Stimulated activated naive CD8-positive, alpha-beta T cell treated with anti-CD3 and anti-CD28 coated beads, Interleukin-15, amount 100 ng/mL, for 72 hours (primary cell): ENCODE measurements around the gene STX12.
"Not testable (repeated sequence)": the region's sequence is repeated elsewhere in the genome, so short reads cannot be mapped to it uniquely, and the experiment has no call there.

ENCODE experiments used
- ATAC-seq: fragments of 150-1000 bp; cut with Tn5 transposase; 2 replicates; pipeline ENCODE4 v1.10.0; 2021; ENCODE audit warnings: mild to moderate bottlenecking, moderate library complexity
- DNase-seq, 2 donors: peaks; one replicate each; pipeline ENCODE4 v3.0.0; 2021 to 2022
- H3K27ac Mint-ChIP-seq, 2 donors: one replicate each; pipeline ENCODE4 v1.8.0; 2022; ENCODE audit warnings: mild to moderate bottlenecking in 2 of 2, mixed read lengths in 2 of 2, moderate library complexity in 2 of 2
- H3K27me3 Mint-ChIP-seq: one replicate; pipeline ENCODE4 v1.8.0; 2022; ENCODE audit warnings: mixed read lengths
- H3K4me1 Mint-ChIP-seq: one replicate; pipeline ENCODE4 v1.8.0; 2022; ENCODE audit warnings: mild to moderate bottlenecking, mixed read lengths
- H3K4me3 Mint-ChIP-seq, 2 donors: one replicate each; pipeline ENCODE4 v1.8.0; 2022; ENCODE audit warnings: mild to moderate bottlenecking in 2 of 2, mixed read lengths in 2 of 2, moderate library complexity in 1 of 2
- H3K9me3 Mint-ChIP-seq, 2 donors: one replicate each; pipeline ENCODE4 v1.8.0; 2022; ENCODE audit warnings: mixed read lengths in 2 of 2

The STX12 gene

GRCh38 chr1:27833470-27833869 is 60.5 kb downstream of the STX12 start:
- Mint-ChIP-seq H3K4me3 (no peak overlapping the region), H3K27ac (no peak overlapping the region), H3K27me3 (no peaks in the 10 kb centered on the region), H3K9me3 (no peaks in the 10 kb centered on the region), H3K4me1 (peaks cover 34% of the 10 kb centered on the region)
- no peak for ATAC-seq
- DNase-seq = no peak

DNA sequence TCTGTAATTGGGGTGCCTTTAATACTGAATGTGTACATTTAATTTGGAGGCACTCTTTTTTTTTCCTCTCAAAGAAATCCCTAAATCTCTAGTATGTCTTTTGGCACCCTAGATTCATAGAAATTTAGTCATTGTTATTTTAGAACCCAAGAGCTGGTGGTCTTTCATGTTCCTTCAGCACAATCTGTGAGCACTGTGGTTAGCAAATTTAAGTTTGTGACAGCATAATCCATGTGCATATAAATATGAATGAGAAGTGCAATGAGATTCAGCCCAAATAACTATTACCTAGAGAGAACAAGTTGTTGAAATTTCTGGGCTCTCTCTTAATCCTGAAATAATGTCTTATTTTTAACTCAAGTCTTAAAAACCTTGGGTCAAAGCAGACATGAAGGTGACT is 62.0 kb downstream of the STX12 start:
- peak overlapping the region in 1 of 2 donors; percentile 76 for H3K27ac Mint-ChIP-seq
- ATAC-seq = no peak
- no peaks in the 10 kb centered on the region for H3K9me3 Mint-ChIP-seq
- DNase-seq = no peak
- no peaks in the 10 kb centered on the region for H3K27me3 Mint-ChIP-seq
- no peak overlapping the region for H3K4me3 Mint-ChIP-seq
- peaks cover 34% of the 10 kb centered on the region for H3K4me1 Mint-ChIP-seq

DNA sequence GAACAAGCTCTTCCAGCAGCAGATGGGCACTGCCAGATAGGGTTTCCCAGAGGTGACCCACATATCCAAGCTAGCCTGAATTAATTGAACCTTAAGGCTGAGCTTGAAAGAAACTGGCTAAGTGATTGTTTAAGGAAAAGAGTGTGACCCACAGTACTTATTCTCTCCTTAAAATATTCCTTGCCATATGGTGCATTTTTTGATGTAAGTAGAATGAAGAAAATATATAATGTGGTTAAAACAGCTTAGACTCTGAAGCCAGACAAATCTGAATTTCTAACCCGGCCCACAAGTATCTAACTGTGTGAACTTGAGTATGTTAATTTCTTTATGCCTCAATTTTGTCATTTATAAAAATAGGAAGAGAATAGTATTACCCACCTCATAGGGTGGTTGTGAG is 62.5 kb downstream of the STX12 start:
- no peak for DNase-seq
- peaks cover 34% of the 10 kb centered on the region for H3K4me1 Mint-ChIP-seq
- H3K4me3 Mint-ChIP-seq = no peak overlapping the region
- no peak for ATAC-seq
- no peaks in the 10 kb centered on the region for H3K27me3 Mint-ChIP-seq
- H3K27ac Mint-ChIP-seq = peak overlapping the region; percentile 46 to 76
- H3K9me3 Mint-ChIP-seq = no peaks in the 10 kb centered on the region

GRCh38 chr1:27849951-27850350 is 76.9 kb downstream of the STX12 start:
- Mint-ChIP-seq H3K4me3 (no peak overlapping the region), H3K4me1 (no peaks in the 10 kb centered on the region), H3K27ac (peak overlapping the region in 1 of 2 donors; percentile 65), H3K9me3 (no peaks in the 10 kb centered on the region), H3K27me3 (no peaks in the 10 kb centered on the region)
- ATAC-seq = no peak
- DNase-seq = no peak

DNA sequence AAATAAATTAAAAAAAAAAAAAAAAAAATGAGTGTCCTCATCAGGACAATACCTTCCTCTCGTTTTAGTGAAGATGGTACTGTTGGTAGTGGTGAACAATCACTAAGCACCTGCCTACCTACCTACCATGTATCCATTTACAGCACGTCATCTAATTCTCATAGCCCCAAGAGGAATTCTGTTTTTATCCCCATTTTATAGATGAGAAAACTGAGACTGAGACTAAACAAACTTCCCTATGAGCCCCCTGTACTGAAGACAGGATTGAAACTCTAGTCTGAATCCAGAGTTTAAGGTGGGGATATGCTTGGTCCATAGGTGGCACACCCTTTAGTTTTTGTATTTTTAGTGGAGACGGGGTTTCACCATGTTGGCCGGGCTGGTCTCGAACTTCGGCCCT is 82.1 kb downstream of the STX12 start:
- H3K9me3 Mint-ChIP-seq = no peaks in the 10 kb centered on the region
- ATAC-seq (no peak), DNase-seq (no peak)
- peaks cover 12% of the 10 kb centered on the region for H3K4me1 Mint-ChIP-seq
- peak overlapping the region in 1 of 2 donors; percentile 19 for H3K27ac Mint-ChIP-seq
- no peak overlapping the region for H3K4me3 Mint-ChIP-seq
- no peaks in the 10 kb centered on the region for H3K27me3 Mint-ChIP-seq

- no peaks in the 10 kb centered on the region for H3K27me3 Mint-ChIP-seq
- no peak for ATAC-seq
- H3K4me1 Mint-ChIP-seq = peaks cover 12% of the 10 kb centered on the region
- DNase-seq = no peak
- no peak overlapping the region for H3K4me3 Mint-ChIP-seq
- no peaks in the 10 kb centered on the region for H3K9me3 Mint-ChIP-seq
- peak overlapping the region in 1 of 2 donors; percentile 74 for H3K27ac Mint-ChIP-seq
These were observed 83.7 kb downstream of the STX12 start for GRCh38 chr1:27856561-27857343.

- H3K27me3 Mint-ChIP-seq, H3K9me3 Mint-ChIP-seq, DNase-seq, H3K27ac Mint-ChIP-seq, ATAC-seq, H3K4me3 Mint-ChIP-seq: not testable (repeated sequence)
- peaks cover 12% of the 10 kb centered on the region for H3K4me1 Mint-ChIP-seq
These were observed 84.5 kb downstream of the STX12 start for GRCh38 chr1:27857552-27857951.

GRCh38 chr1:27858072-27858948 is 85.3 kb downstream of the STX12 start:
- DNase-seq (peak; percentile 78 to 81), ATAC-seq (peak; percentile 97)
- Mint-ChIP-seq H3K4me3 (no peak overlapping the region), H3K27ac (peak overlapping the region in 1 of 2 donors; percentile 65), H3K4me1 (peaks cover 19% of the 10 kb centered on the region), H3K27me3 (no peaks in the 10 kb centered on the region), H3K9me3 (no peaks in the 10 kb centered on the region)

GRCh38 chr1:27858949-27859576 is 86.0 kb downstream of the STX12 start:
- Mint-ChIP-seq H3K4me3 (no peak overlapping the region), H3K9me3 (no peaks in the 10 kb centered on the region), H3K27ac (no peak overlapping the region), H3K27me3 (no peaks in the 10 kb centered on the region), H3K4me1 (peaks cover 23% of the 10 kb centered on the region)
- no peak for ATAC-seq
- DNase-seq = no peak

DNA sequence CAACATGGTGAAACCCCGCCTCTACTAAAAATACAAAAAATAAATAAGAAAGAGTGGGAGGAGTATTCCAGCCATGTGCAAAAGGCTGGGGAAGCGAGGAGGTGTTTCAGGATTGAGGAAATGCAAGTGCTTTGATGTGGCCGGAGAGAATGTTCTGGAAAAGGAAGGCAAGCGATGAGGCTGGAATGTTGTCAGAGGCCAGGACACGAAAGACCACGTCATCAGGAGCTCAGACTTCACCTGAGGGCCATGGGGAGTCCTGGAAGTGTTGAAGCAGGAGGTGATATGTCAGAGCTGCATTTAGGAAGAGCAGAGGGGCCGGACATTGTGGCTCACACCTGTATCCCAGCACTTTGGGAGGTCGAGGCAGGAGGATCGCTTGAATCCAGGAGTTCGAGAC is 88.4 kb downstream of the STX12 start:
- peaks cover 29% of the 10 kb centered on the region for H3K4me1 Mint-ChIP-seq
- H3K4me3 Mint-ChIP-seq = no peak overlapping the region
- H3K27me3 Mint-ChIP-seq = no peaks in the 10 kb centered on the region
- ATAC-seq = no peak
- no peak for DNase-seq
- no peaks in the 10 kb centered on the region for H3K9me3 Mint-ChIP-seq
- H3K27ac Mint-ChIP-seq = peak overlapping the region; percentile 21 to 60

DNA sequence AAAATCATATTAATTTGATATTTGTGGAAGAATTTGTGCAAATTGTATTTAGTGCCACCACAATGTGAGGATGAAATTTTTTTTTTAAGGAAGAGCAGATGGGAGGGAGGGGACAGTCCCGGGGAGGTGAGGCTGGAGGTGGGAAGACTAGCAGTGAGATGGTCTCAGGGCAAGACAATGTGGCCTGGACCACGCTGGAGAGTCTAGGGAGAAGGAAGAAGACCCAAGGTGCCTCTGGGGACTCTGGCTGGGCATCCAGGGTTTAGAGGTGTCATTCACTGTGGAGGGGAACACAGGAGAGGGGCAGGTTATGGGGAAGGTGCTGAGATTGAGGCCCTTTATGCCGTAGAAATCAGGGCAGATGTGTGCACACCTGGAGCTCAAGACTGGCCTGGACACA is 89.0 kb downstream of the STX12 start:
- H3K9me3 Mint-ChIP-seq = no peaks in the 10 kb centered on the region
- peaks cover 29% of the 10 kb centered on the region for H3K4me1 Mint-ChIP-seq
- H3K27ac Mint-ChIP-seq = no peak overlapping the region
- DNase-seq (no peak), ATAC-seq (no peak)
- H3K4me3 Mint-ChIP-seq = no peak overlapping the region
- no peaks in the 10 kb centered on the region for H3K27me3 Mint-ChIP-seq

GRCh38 chr1:27862671-27863537 is 89.9 kb downstream of the STX12 start:
- DNase-seq (no peak), ATAC-seq (no peak)
- H3K27me3 Mint-ChIP-seq = no peaks in the 10 kb centered on the region
- H3K27ac Mint-ChIP-seq = peak overlapping the region in 1 of 2 donors; percentile 55
- H3K4me3 Mint-ChIP-seq = no peak overlapping the region
- no peaks in the 10 kb centered on the region for H3K9me3 Mint-ChIP-seq
- H3K4me1 Mint-ChIP-seq = peaks cover 29% of the 10 kb centered on the region

DNA sequence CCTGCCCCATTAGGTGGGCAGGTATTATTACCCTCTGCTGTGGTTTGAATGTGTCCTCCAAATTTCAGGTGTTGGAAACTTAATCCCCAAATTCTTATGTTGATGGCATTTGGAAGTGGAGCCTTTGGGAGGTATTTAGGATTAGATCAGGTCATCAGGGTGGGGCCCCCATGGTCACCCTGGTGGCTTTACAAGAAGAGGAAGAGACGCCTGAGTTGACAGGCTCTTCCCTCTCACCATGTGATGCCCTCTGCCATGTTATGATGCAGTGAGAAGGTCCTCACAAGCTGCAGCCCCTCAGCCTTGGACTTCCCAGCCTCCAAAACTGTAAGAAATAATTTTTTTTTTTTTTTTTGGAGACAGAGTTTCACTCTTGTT is 90.5 kb downstream of the STX12 start:
- H3K27ac Mint-ChIP-seq = no peak overlapping the region
- H3K4me3 Mint-ChIP-seq = no peak overlapping the region
- peaks cover 27% of the 10 kb centered on the region for H3K4me1 Mint-ChIP-seq
- no peaks in the 10 kb centered on the region for H3K27me3 Mint-ChIP-seq
- ATAC-seq = no peak
- DNase-seq = no peak
- no peaks in the 10 kb centered on the region for H3K9me3 Mint-ChIP-seq

GRCh38 chr1:27864264-27864895 is 91.4 kb downstream of the STX12 start:
- Mint-ChIP-seq H3K27ac (peak overlapping the region; percentile 92 to 97), H3K27me3 (no peaks in the 10 kb centered on the region), H3K9me3 (no peaks in the 10 kb centered on the region), H3K4me3 (peak overlapping the region in 1 of 2 donors; percentile 32), H3K4me1 (peaks cover 29% of the 10 kb centered on the region)
- DNase-seq (peak in 1 of 2 donors; percentile 31), ATAC-seq (peak; percentile 39)

GRCh38 chr1:27865821-27866220 is 92.8 kb downstream of the STX12 start:
- Mint-ChIP-seq H3K4me1 (peaks cover 35% of the 10 kb centered on the region), H3K4me3 (no peak overlapping the region), H3K27ac (no peak overlapping the region)

More at GRCh38 chr1:27865821-27866220, 92.8 kb downstream of the STX12 start:
- DNase-seq = no peak
- H3K9me3 Mint-ChIP-seq = no peaks in the 10 kb centered on the region
- H3K27me3 Mint-ChIP-seq = no peaks in the 10 kb centered on the region
- ATAC-seq = no peak
